GM18951 (cell line): Measurements from ENCODE around the gene GPR39.

ENCODE experiments used
- POLR2A ChIP-seq: IDR thresholded peaks from 4 replicates; pipeline ENCODE4 v1.6.1; 2011; ENCODE audit warnings: mild to moderate bottlenecking; ENCODE audit not compliant: insufficient read length, insufficient read depth; ENCODE audit errors: extremely low read depth
- in situ Hi-C: fragments of 300-500 bp; cut with MboI; formaldehyde crosslinking; loops from one replicate; pipeline ENCODE4 v1.12.0; 2022; ENCODE audit warnings: low sequenced_read_pairs, mixed read lengths, inconsistent platforms; ENCODE audit not compliant: unreplicated experiment

GPR39 gene

GRCh38 chr2:132680544-132680943 is 263.9 kb downstream of the GPR39 start:
- no peak for TF ChIP-seq POLR2A
- in situ Hi-C loops, result no loop called here

GRCh38 chr2:132681766-132682165 is 265.2 kb downstream of the GPR39 start:
- TF ChIP-seq POLR2A, result no peak
- in situ Hi-C loops, result no loop called here

GRCh38 chr2:132690664-132691303 is 274.2 kb downstream of the GPR39 start:
- no peak for TF ChIP-seq POLR2A
- in situ Hi-C loops, result no loop called here

- in situ Hi-C loops, result no loop called here
- no peak for TF ChIP-seq POLR2A
Observed at GRCh38 chr2:132691556-132691955, 275.0 kb downstream of the GPR39 start.

GRCh38 chr2:132692816-132693215 is 276.2 kb downstream of the GPR39 start:
- in situ Hi-C loops, result no loop called here
- no peak for TF ChIP-seq POLR2A
